ENCODE measurements around the gene VSTM1. TPM values are rescaled to one million over a fixed set of nuclear protein-coding genes. Genes with fewer than 3 reads are reported as not detected.

The VSTM1 gene
- total RNA-seq, 2 donors from 2014 or later = not detected

- no peak for ATAC-seq
- DNase-seq = no peak
- no peak overlapping the region for H3K27ac ChIP-seq
- no peaks in the 10 kb centered on the region for H3K9me3 ChIP-seq
- intact Hi-C loops (cut with DNase I) = loop anchor here (10.0 kb wide), 2 partner anchors 172 to 232 kb away; no protein-coding TSS in a partner anchor
- H3K4me1 ChIP-seq = peaks cover 5% of the 10 kb centered on the region
- no peak overlapping the region for H3K4me3 ChIP-seq
- 29 to 45% methylated on average over 2 to 7 of the region's 7 CpGs for WGBS, 2 donors
- TF ChIP-seq CTCF (IDR thresholded peaks at IDR 0.05) = no peak
- no peak for TF ChIP-seq POLR2A (IDR thresholded peaks at IDR 0.05)
- H3K36me3 ChIP-seq (replicated peaks in 1 of 2; ENCODE audit: insufficient read depth in 1 of 2, low read depth in 2 of 2) = no peaks in the 10 kb centered on the region
- H3K27me3 ChIP-seq = no peaks in the 10 kb centered on the region
Measured at GRCh38 chr19:54026656-54027055, 37.0 kb downstream of the VSTM1 start.

- TF ChIP-seq POLR2A (IDR thresholded peaks at IDR 0.05) (no peak), CTCF (IDR thresholded peaks at IDR 0.05) (no peak)
- H3K9me3 ChIP-seq = no peaks in the 10 kb centered on the region
- no peak overlapping the region for H3K4me3 ChIP-seq
- peaks cover 11% of the 10 kb centered on the region for H3K4me1 ChIP-seq
- DNase-seq (no peak), ATAC-seq (no peak)
- intact Hi-C loops (cut with DNase I) = loop anchor here (10.0 kb wide), 2 partner anchors 170 to 230 kb away; no protein-coding TSS in a partner anchor
- no peaks in the 10 kb centered on the region for H3K27me3 ChIP-seq
- WGBS, 2 donors = 62 to 75% methylated on average over 2 to 9 of the region's 9 CpGs
- no peaks in the 10 kb centered on the region for H3K36me3 ChIP-seq (replicated peaks in 1 of 2; ENCODE audit: insufficient read depth in 1 of 2, low read depth in 2 of 2)
- H3K27ac ChIP-seq = no peak overlapping the region
Measured at GRCh38 chr19:54024660-54025059, 39.0 kb downstream of the VSTM1 start.

GRCh38 chr19:54023191-54023590 lies 40.5 kb downstream of the VSTM1 start:
- intact Hi-C loops (cut with DNase I) = loop anchor here (10.0 kb wide), 2 partner anchors 168 to 228 kb away; no protein-coding TSS in a partner anchor
- Histone ChIP-seq H3K4me3 (no peak overlapping the region), H3K27ac (no peak overlapping the region), H3K27me3 (no peaks in the 10 kb centered on the region), H3K36me3 (replicated peaks in 1 of 2; ENCODE audit: insufficient read depth in 1 of 2, low read depth in 2 of 2) (no peaks in the 10 kb centered on the region), H3K4me1 (peaks cover 11% of the 10 kb centered on the region), H3K9me3 (no peaks in the 10 kb centered on the region)
- 16 to 34% methylated on average over 2 to 3 of the region's 3 CpGs for WGBS, 2 donors
- ATAC-seq (no peak), DNase-seq (no peak)
- TF ChIP-seq CTCF (IDR thresholded peaks at IDR 0.05) = no peak
- no peak for TF ChIP-seq POLR2A (IDR thresholded peaks at IDR 0.05)

- Histone ChIP-seq H3K27ac (no peak overlapping the region), H3K36me3 (replicated peaks in 1 of 2; ENCODE audit: insufficient read depth in 1 of 2, low read depth in 2 of 2) (no peaks in the 10 kb centered on the region), H3K9me3 (no peaks in the 10 kb centered on the region), H3K4me1 (peaks cover 11% of the 10 kb centered on the region), H3K27me3 (peaks cover 0 to 3% of the 10 kb centered on the region in 2 donors), H3K4me3 (no peak overlapping the region)
- ATAC-seq = no peak
- intact Hi-C loops (cut with DNase I) = loop anchor here (10.0 kb wide), 2 partner anchors 167 to 227 kb away; no protein-coding TSS in a partner anchor
- TF ChIP-seq CTCF (IDR thresholded peaks at IDR 0.05) (no peak), POLR2A (IDR thresholded peaks at IDR 0.05) (no peak)
- 69 to 72% methylated on average over 13 of the region's 13 CpGs for WGBS, 2 donors
- no peak for DNase-seq
Measured at GRCh38 chr19:54021932-54022331, 41.8 kb downstream of the VSTM1 start.

GRCh38 chr19:54021363-54021762 lies 42.3 kb downstream of the VSTM1 start:
- 73 to 92% methylated on average over 8 of the region's 8 CpGs for WGBS, 2 donors
- intact Hi-C loops (cut with DNase I) = loop anchor here (10.0 kb wide), 2 partner anchors 167 to 227 kb away; no protein-coding TSS in a partner anchor

More at GRCh38 chr19:54021363-54021762, 42.3 kb downstream of the VSTM1 start:
- H3K4me1 ChIP-seq = peaks cover 11% of the 10 kb centered on the region
- H3K27me3 ChIP-seq = peaks cover 0 to 3% of the 10 kb centered on the region in 2 donors
- no peak for TF ChIP-seq POLR2A (IDR thresholded peaks at IDR 0.05)
- TF ChIP-seq CTCF (IDR thresholded peaks at IDR 0.05) = no peak
- no peaks in the 10 kb centered on the region for H3K9me3 ChIP-seq
- DNase-seq (no peak), ATAC-seq (no peak)
- no peak overlapping the region for H3K4me3 ChIP-seq
- H3K36me3 ChIP-seq (replicated peaks in 1 of 2; ENCODE audit: insufficient read depth in 1 of 2, low read depth in 2 of 2) = no peaks in the 10 kb centered on the region
- H3K27ac ChIP-seq = no peak overlapping the region
